Middle frontal gyrus (tissue), 1 donor: ENCODE data around the gene MGAM2.

Experiments
- DNase-seq: peaks from one replicate; pipeline ENCODE4 v3.0.0-alpha.2; 2015; ENCODE audit warnings: low spot score; ENCODE audit errors: extremely low spot score

Gene MGAM2

GRCh38 chr7:142120524-142120923 lies 9.0 kb downstream of the MGAM2 start:
- DNase-seq = no peak

GRCh38 chr7:142123184-142123583 lies 11.7 kb downstream of the MGAM2 start:
- no peak for DNase-seq

GRCh38 chr7:142125256-142125955 lies 13.9 kb downstream of the MGAM2 start:
- no peak for DNase-seq

- DNase-seq = no peak
Observed at GRCh38 chr7:142130267-142130666, 18.7 kb downstream of the MGAM2 start.

GRCh38 chr7:142131439-142132185 lies 20.1 kb downstream of the MGAM2 start:
- DNase-seq = no peak

- DNase-seq = no peak
Observed at GRCh38 chr7:142133731-142134148, 22.2 kb downstream of the MGAM2 start.

- DNase-seq = no peak
Observed at GRCh38 chr7:142134909-142135308, 23.4 kb downstream of the MGAM2 start.

GRCh38 chr7:142138996-142139395 lies 27.5 kb downstream of the MGAM2 start:
- no peak for DNase-seq

- DNase-seq = no peak
Observed at GRCh38 chr7:142139597-142140400, 28.3 kb downstream of the MGAM2 start.

- no peak for DNase-seq
Observed at GRCh38 chr7:142140401-142140959, 29.0 kb downstream of the MGAM2 start.

GRCh38 chr7:142142702-142143101 lies 31.2 kb downstream of the MGAM2 start:
- DNase-seq = no peak

- no peak for DNase-seq
Observed at GRCh38 chr7:142146124-142146523, 34.6 kb downstream of the MGAM2 start.

- DNase-seq = no peak
Observed at GRCh38 chr7:142150356-142150755, 38.8 kb downstream of the MGAM2 start.

- DNase-seq = no peak
Observed at GRCh38 chr7:142150869-142151268, 39.4 kb downstream of the MGAM2 start.

GRCh38 chr7:142152076-142152475 lies 40.6 kb downstream of the MGAM2 start:
- no peak for DNase-seq

GRCh38 chr7:142153400-142153799 lies 41.9 kb downstream of the MGAM2 start:
- DNase-seq = no peak

- DNase-seq = no peak
Observed at GRCh38 chr7:142158736-142159496, 47.4 kb downstream of the MGAM2 start.

- no peak for DNase-seq
Observed at GRCh38 chr7:142161921-142162320, 50.4 kb downstream of the MGAM2 start.

GRCh38 chr7:142168746-142169145 lies 57.2 kb downstream of the MGAM2 start:
- no peak for DNase-seq

GRCh38 chr7:142172932-142173331 lies 61.4 kb downstream of the MGAM2 start:
- DNase-seq = no peak

GRCh38 chr7:142174441-142174840 lies 62.9 kb downstream of the MGAM2 start:
- no peak for DNase-seq
